Measurements from ENCODE around the gene KIF13A. TPM values are rescaled to one million over a fixed set of nuclear protein-coding genes. Genes with fewer than 3 reads are reported as not detected.

The KIF13A gene
- total and polyA plus RNA-seq, 10 donors = 3.7 to 32.0 (median 19.9) TPM

- intact Hi-C loops (cut with DNase I; ENCODE audit: low total_unique reads) = no loop called here
- TF ChIP-seq POLR2AphosphoS5 (IDR thresholded peaks at IDR 0.05) (no peak), POLR2A (IDR thresholded peaks at IDR 0.05) (no peak), CTCF (IDR thresholded peaks at IDR 0.05 in 8 of 11, conservative IDR thresholded peaks at IDR 0.05 in 3 of 11) (no peak)
- H3K36me3 ChIP-seq = peaks cover 0 to 98% (median 41%) of the 10 kb centered on the region in 6 donors
- no peaks in the 10 kb centered on the region for H3K9me3 ChIP-seq
- no peak for DNase-seq
- no peaks in the 10 kb centered on the region for H3K27me3 ChIP-seq (replicated peaks in 1 of 7)
- WGBS, 5 donors = 89 to 97% (median 91%) methylated on average over 5 of the region's 5 CpGs
- no peak overlapping the region for H3K4me3 ChIP-seq
- no peaks in the 10 kb centered on the region for H3K4me1 ChIP-seq
- H3K27ac ChIP-seq = no peak overlapping the region
These were observed 159.3 kb downstream of the KIF13A start for GRCh38 chr6:17828149-17828548.

DNA sequence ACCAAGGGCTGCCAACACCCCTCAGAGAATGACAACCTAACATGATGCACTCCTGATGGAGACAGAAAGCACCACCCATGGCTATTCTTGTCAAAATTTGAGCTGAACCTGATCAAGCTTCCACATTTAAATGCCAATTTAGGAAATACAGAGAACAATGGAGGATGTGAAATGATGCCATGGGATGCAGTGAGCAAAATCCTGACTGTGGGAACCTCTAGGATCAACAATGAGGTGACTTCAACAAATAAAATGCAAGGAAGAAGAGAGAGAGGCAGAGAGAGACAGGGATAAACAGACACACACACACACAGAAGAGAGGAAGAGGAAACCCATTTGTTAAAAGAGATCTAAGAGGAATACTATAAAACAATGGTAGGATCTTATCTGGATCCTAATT lies 161.1 kb downstream of the KIF13A start:
- intact Hi-C loops (cut with DNase I; ENCODE audit: low total_unique reads) = no loop called here
- TF ChIP-seq CTCF (IDR thresholded peaks at IDR 0.05 in 8 of 11, conservative IDR thresholded peaks at IDR 0.05 in 3 of 11) = no peak
- TF ChIP-seq POLR2A (IDR thresholded peaks at IDR 0.05) = no peak
- no peak for TF ChIP-seq POLR2AphosphoS5 (IDR thresholded peaks at IDR 0.05)
- no peak overlapping the region for H3K4me3 ChIP-seq
- no peaks in the 10 kb centered on the region for H3K27me3 ChIP-seq (replicated peaks in 1 of 7)
- peaks cover 0 to 95% (median 41%) of the 10 kb centered on the region in 6 donors for H3K36me3 ChIP-seq
- H3K27ac ChIP-seq = no peak overlapping the region
- H3K9me3 ChIP-seq = no peaks in the 10 kb centered on the region
- no peaks in the 10 kb centered on the region for H3K4me1 ChIP-seq
- DNase-seq = no peak

GRCh38 chr6:17820055-17820454 lies 167.4 kb downstream of the KIF13A start:
- no peak for DNase-seq
- Histone ChIP-seq H3K4me3 (no peak overlapping the region), H3K27me3 (replicated peaks in 1 of 7) (no peaks in the 10 kb centered on the region), H3K4me1 (no peaks in the 10 kb centered on the region), H3K9me3 (no peaks in the 10 kb centered on the region), H3K36me3 (peaks cover 0 to 61% (median 5%) of the 10 kb centered on the region in 6 donors), H3K27ac (no peak overlapping the region)
- intact Hi-C loops (cut with DNase I; ENCODE audit: low total_unique reads) = no loop called here
- WGBS, 5 donors = 80 to 88% (median 83%) methylated on average over 7 of the region's 7 CpGs
- TF ChIP-seq POLR2AphosphoS5 (IDR thresholded peaks at IDR 0.05) (no peak), POLR2A (IDR thresholded peaks at IDR 0.05) (no peak), CTCF (IDR thresholded peaks at IDR 0.05 in 8 of 11, conservative IDR thresholded peaks at IDR 0.05 in 3 of 11) (no peak)

- Histone ChIP-seq H3K9me3 (no peaks in the 10 kb centered on the region), H3K4me3 (no peak overlapping the region), H3K27me3 (replicated peaks in 1 of 7) (no peaks in the 10 kb centered on the region), H3K27ac (no peak overlapping the region), H3K4me1 (no peaks in the 10 kb centered on the region), H3K36me3 (peaks cover 0 to 52% (median 8%) of the 10 kb centered on the region in 6 donors)
- intact Hi-C loops (cut with DNase I; ENCODE audit: low total_unique reads) = no loop called here
- TF ChIP-seq CTCF (IDR thresholded peaks at IDR 0.05 in 8 of 11, conservative IDR thresholded peaks at IDR 0.05 in 3 of 11) (no peak), POLR2AphosphoS5 (IDR thresholded peaks at IDR 0.05) (no peak), POLR2A (IDR thresholded peaks at IDR 0.05) (no peak)
- WGBS, 5 donors = 86 to 100% (median 96%) methylated on average over 1 of the region's 1 CpG
- DNase-seq = no peak
These were observed 169.7 kb downstream of the KIF13A start for GRCh38 chr6:17817763-17818162.

All from spleen (tissue), 11 donors.